NT2/D1 (cell line): Measurements from ENCODE around the gene B3GALNT1.

Experiments
- SUZ12 ChIP-seq: IDR thresholded peaks from 2 replicates; pipeline ENCODE4 v1.6.1; 2011; ENCODE audit not compliant: insufficient read length, insufficient read depth; ENCODE audit errors: extremely low read depth
- YY1 ChIP-seq: IDR thresholded peaks from 2 replicates; pipeline ENCODE4 v1.6.1; 2011; ENCODE audit not compliant: insufficient read length, insufficient read depth
- ZNF274 ChIP-seq: IDR thresholded peaks from 2 replicates; pipeline ENCODE4 v1.6.1; 2011; ENCODE audit warnings: mild to moderate bottlenecking, low read depth, low read length

GRCh38 chr3:161072211-161072621 lies 32.9 kb downstream of the B3GALNT1 start:
- TF ChIP-seq YY1 (no peak), ZNF274 (no peak), SUZ12 (no peak)
